Measurements from ENCODE around the gene MTFP1.
"Not testable (repeated sequence)": the region's sequence is repeated elsewhere in the genome, so short reads cannot be mapped to it uniquely, and the experiment has no call there.

MTFP1 gene

GRCh38 chr22:30459181-30460052 lies 33.8 kb downstream of the MTFP1 start:
- DNase-seq = no peak

- DNase-seq = peak; percentile 3
These were observed 34.6 kb downstream of the MTFP1 start for GRCh38 chr22:30460147-30460546.

- DNase-seq = not testable (repeated sequence)
These were observed 35.0 kb downstream of the MTFP1 start for GRCh38 chr22:30460555-30460954.

- DNase-seq = no peak
These were observed 43.6 kb downstream of the MTFP1 start for GRCh38 chr22:30469165-30469564.

DNA sequence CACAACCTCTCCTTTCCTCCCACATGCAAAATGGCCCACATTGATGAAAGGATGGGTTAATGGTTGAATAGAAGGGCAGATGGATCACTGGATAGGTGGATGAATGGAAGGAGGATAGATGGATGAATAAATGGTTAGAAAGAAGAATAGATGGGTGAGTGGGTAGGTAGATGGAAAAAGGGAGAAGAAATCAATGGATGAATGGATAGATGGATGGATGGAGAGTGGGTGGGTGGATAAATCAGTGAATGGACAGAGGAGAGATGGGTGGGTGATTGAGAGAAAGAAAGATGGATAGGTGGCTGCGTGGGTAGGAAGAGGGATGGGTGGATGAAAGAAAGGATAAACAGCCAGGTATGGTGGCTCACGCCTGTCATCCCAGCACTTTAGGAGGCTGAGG lies 45.1 kb downstream of the MTFP1 start:
- no peak for DNase-seq

DNA sequence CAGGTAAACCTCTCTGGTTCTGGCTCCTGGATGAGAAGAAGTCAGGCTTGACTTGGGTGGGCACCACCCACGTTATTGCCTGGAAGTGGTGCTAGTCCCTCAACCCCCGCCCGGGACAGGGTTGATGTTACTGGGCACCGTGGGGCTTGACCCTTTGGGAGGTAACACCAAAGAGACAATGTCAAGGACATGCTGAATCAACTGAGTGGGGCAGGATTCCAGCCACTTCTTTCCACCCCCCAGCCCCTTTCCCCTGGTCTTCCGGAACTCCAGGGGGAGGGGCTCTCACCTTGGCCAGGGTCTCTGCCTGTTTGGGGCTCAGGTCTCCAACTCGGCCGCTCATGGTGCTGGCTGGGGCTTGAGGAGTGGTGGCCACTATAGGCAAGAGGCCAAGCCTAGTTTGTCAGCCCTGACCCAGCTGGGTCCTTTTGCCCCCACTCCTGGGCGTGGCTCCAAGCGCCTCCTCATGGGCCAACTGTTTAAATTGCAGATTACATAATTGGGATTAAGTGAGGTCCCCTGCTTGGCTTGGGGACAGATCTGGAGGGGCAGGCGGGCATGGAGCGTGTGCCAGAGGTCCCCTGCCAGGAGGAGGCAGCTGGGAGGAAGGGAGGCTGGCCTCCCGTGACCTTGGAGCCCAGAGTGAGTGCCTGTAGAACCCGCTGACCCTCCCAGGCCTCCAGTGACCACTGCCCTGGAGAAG lies 46.2 kb downstream of the MTFP1 start, which contains the start of gene SEC14L3:
Gene SEC14L3, minus strand, starts transcription at position 402 of the 703 bp plus-strand sequence. Its CDS starts 59 bp downstream, at position 343.
- DNase-seq = no peak

GRCh38 chr22:30472994-30473720 lies 47.6 kb downstream of the MTFP1 start:
- DNase-seq = no peak

- DNase-seq = no peak
These were observed 48.6 kb downstream of the MTFP1 start for GRCh38 chr22:30474121-30474520.

DNA sequence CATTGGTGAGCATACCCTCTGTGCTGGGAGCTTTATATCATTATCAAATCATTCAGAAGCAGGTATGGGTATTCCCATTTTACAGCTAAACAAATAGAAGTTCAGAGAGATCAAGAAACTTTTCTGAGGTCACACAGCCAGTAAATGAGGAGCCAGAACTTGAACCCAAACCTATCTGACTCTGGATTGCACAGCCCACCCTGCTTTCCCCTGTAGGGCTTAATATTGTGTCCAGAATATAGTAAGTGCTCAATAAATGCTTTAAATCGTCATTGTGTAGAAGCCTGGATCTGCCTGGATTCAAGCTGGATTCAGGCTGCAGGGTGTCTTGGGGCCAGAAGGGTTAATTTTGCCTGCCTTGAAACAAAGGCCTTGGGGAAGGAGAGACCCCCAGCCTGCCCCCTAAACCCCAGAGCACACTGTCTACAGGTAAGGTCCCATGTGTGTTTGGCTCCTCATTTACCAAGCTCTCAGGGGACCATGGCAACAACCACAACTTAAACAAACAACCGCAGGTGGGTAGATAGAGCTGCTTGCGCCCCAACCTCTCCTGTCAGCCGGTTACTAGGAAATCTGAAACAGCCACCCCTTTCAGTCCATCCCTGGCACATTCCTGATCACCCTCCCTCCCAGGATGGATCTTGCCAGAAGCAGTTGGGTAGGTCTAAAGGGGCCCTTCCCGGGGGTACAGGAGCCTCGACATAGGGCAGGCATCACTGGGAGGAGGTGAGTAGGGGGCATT lies 49.3 kb downstream of the MTFP1 start:
- peak; percentile 54 for DNase-seq
